ENCODE data around the gene RNF113B. TPM values are rescaled to one million over a fixed set of nuclear protein-coding genes. Genes with fewer than 3 reads are reported as not detected.

Gene RNF113B
- total RNA-seq, 2 experiments from 2014 or later, result not detected

- H3K36me3 Mint-ChIP-seq (ENCODE audit: low read depth), result no peaks in the 10 kb centered on the region
- peak within 1 kb of the TSS; percentile 46 for H3K27ac Mint-ChIP-seq
- peak; percentile 91 for ATAC-seq
- peak within 1 kb of the TSS; percentile 69 for H3K4me3 Mint-ChIP-seq
- ChIA-PET POLR2A (no interaction called here), CTCF (no interaction called here)
- no peaks in the 10 kb centered on the region for H3K9me3 Mint-ChIP-seq (ENCODE audit: insufficient read depth)
- peaks cover 59% of the 10 kb centered on the region for H3K27me3 Mint-ChIP-seq (ENCODE audit: low read depth)
- H3K4me1 Mint-ChIP-seq (ENCODE audit: low read depth), result peaks cover 12% of the 10 kb centered on the region
- DNase-seq, result peak; percentile 58
These were observed 34.5 kb downstream of the RNF113B start, which contains the start of gene FARP1 for GRCh38 chr13:98142380-98143156. TSS of gene FARP1 (plus strand) at chr13:98143094. CDS start at chr13:98213243, 70,149 bp downstream.

GRCh38 chr13:98141509-98142379 is 35.3 kb downstream of the RNF113B start:
- ChIA-PET CTCF (no interaction called here), POLR2A (no interaction called here)
- no peak overlapping the region for H3K27ac Mint-ChIP-seq
- peak; percentile 21 for DNase-seq
- no peaks in the 10 kb centered on the region for H3K9me3 Mint-ChIP-seq (ENCODE audit: insufficient read depth)
- H3K4me3 Mint-ChIP-seq, result peak overlapping the region; percentile 20
- ATAC-seq, result peak; percentile 4
- H3K36me3 Mint-ChIP-seq (ENCODE audit: low read depth), result no peaks in the 10 kb centered on the region
- peaks cover 12% of the 10 kb centered on the region for H3K4me1 Mint-ChIP-seq (ENCODE audit: low read depth)
- peaks cover 56% of the 10 kb centered on the region for H3K27me3 Mint-ChIP-seq (ENCODE audit: low read depth)

- Mint-ChIP-seq H3K27ac (no peak overlapping the region), H3K4me3 (no peak overlapping the region), H3K36me3 (ENCODE audit: low read depth) (no peaks in the 10 kb centered on the region), H3K9me3 (ENCODE audit: insufficient read depth) (no peaks in the 10 kb centered on the region), H3K27me3 (ENCODE audit: low read depth) (peaks cover 56% of the 10 kb centered on the region), H3K4me1 (ENCODE audit: low read depth) (peaks cover 12% of the 10 kb centered on the region)
- ATAC-seq (no peak), DNase-seq (no peak)
- POLR2A ChIA-PET, result no interaction called here
- CTCF ChIA-PET, result no interaction called here
These were observed 36.0 kb downstream of the RNF113B start for GRCh38 chr13:98141091-98141490.

GRCh38 chr13:98134901-98135300 is 42.2 kb downstream of the RNF113B start:
- Mint-ChIP-seq H3K36me3 (ENCODE audit: low read depth) (no peaks in the 10 kb centered on the region), H3K4me3 (no peak overlapping the region), H3K27me3 (ENCODE audit: low read depth) (peaks cover 20% of the 10 kb centered on the region), H3K4me1 (ENCODE audit: low read depth) (no peaks in the 10 kb centered on the region), H3K27ac (no peak overlapping the region), H3K9me3 (ENCODE audit: insufficient read depth) (no peaks in the 10 kb centered on the region)
- ATAC-seq, result no peak
- CTCF ChIA-PET, result no interaction called here
- POLR2A ChIA-PET, result interaction anchor here (0.7 kb wide), 1 partner anchor 119 kb away, joined by 3 read pairs; no protein-coding TSS in a partner anchor
- no peak for DNase-seq

- no peaks in the 10 kb centered on the region for H3K9me3 Mint-ChIP-seq (ENCODE audit: insufficient read depth)
- H3K4me1 Mint-ChIP-seq (ENCODE audit: low read depth), result no peaks in the 10 kb centered on the region
- no peak overlapping the region for H3K27ac Mint-ChIP-seq
- DNase-seq, result no peak
- peaks cover 18% of the 10 kb centered on the region for H3K27me3 Mint-ChIP-seq (ENCODE audit: low read depth)
- H3K4me3 Mint-ChIP-seq, result no peak overlapping the region
- CTCF ChIA-PET, result no interaction called here
- no peak for ATAC-seq
- POLR2A ChIA-PET, result interaction anchor here (0.7 kb wide), 1 partner anchor 119 kb away, joined by 3 read pairs; no protein-coding TSS in a partner anchor
- H3K36me3 Mint-ChIP-seq (ENCODE audit: low read depth), result no peaks in the 10 kb centered on the region
These were observed 43.1 kb downstream of the RNF113B start for GRCh38 chr13:98133946-98134345.

GRCh38 chr13:98129059-98129746 is 47.9 kb downstream of the RNF113B start:
- Mint-ChIP-seq H3K4me1 (ENCODE audit: low read depth) (no peaks in the 10 kb centered on the region), H3K27me3 (ENCODE audit: low read depth) (peaks cover 2% of the 10 kb centered on the region), H3K9me3 (ENCODE audit: insufficient read depth) (peaks cover 7% of the 10 kb centered on the region), H3K27ac (no peak overlapping the region), H3K36me3 (ENCODE audit: low read depth) (no peaks in the 10 kb centered on the region), H3K4me3 (no peak overlapping the region)
- DNase-seq, result no peak
- POLR2A ChIA-PET, result no interaction called here
- CTCF ChIA-PET, result no interaction called here
- ATAC-seq, result no peak

Small RNAs within 50 kb of the gene (microRNA-seq; reads per million reads assigned to microRNA genes)
- gene MIR3170, result not detected

Other genes with a start within 250 kb of the RNF113B start
- gene IPO5, start 223.6 kb downstream of the RNF113B start, total RNA-seq, result 100 to 1,000 TPM; 115 to 119 TPM
- 1 to 10 TPM; 1.1 to 1.2 TPM for gene FARP1, start 34.2 kb downstream of the RNF113B start, total RNA-seq